H9 (cell line): ENCODE results near the gene PTRH1. TPM values are rescaled to one million over a fixed set of nuclear protein-coding genes. Genes with fewer than 3 reads are reported as not detected.

Source experiments
- DNase-seq: peaks from one replicate; pipeline ENCODE4 v3.0.0-alpha.2; 2017
- H2AFZ ChIP-seq: one replicate; pipeline ENCODE4 v1.6.1; 2013; ENCODE audit warnings: mild to moderate bottlenecking, low read length, control low read depth, moderate library complexity
- H2AK5ac ChIP-seq: 2 replicates; pipeline ENCODE4 v1.6.1; 2013; ENCODE audit warnings: low read length, control low read depth, mixed read lengths; ENCODE audit not compliant: insufficient read length
- H2BK120ac ChIP-seq: one replicate; pipeline ENCODE4 v1.6.1; 2013; ENCODE audit warnings: low read depth, mild to moderate bottlenecking, low read length, control low read depth, inconsistent platforms; ENCODE audit not compliant: poor library complexity, severe bottlenecking
- H2BK12ac ChIP-seq: 2 replicates; pipeline ENCODE4 v1.6.1; 2013; ENCODE audit warnings: low read length, control low read depth, mixed read lengths, low read depth; ENCODE audit not compliant: insufficient read length
- H2BK15ac ChIP-seq: 2 replicates; pipeline ENCODE4 v1.6.1; 2013; ENCODE audit warnings: low read depth, low read length, control low read depth
- H2BK20ac ChIP-seq: one replicate; pipeline ENCODE4 v1.6.1; 2013; ENCODE audit warnings: low read depth, mild to moderate bottlenecking, low read length, control low read depth, inconsistent platforms; ENCODE audit not compliant: poor library complexity, severe bottlenecking
- H2BK5ac ChIP-seq: 2 replicates; pipeline ENCODE4 v1.6.1; 2013; ENCODE audit warnings: low read length, control low read depth, mixed read lengths; ENCODE audit not compliant: insufficient read length
- H3K14ac ChIP-seq: 2 replicates; pipeline ENCODE4 v1.6.1; 2013; ENCODE audit warnings: low read length, control low read depth; ENCODE audit not compliant: insufficient read depth
- H3K18ac ChIP-seq: 2 replicates; pipeline ENCODE4 v1.6.1; 2013; ENCODE audit warnings: low read depth, mild to moderate bottlenecking, mixed read lengths, low read length, control low read depth; ENCODE audit not compliant: insufficient read length
- H3K23ac ChIP-seq: 2 replicates; pipeline ENCODE4 v1.6.1; 2013; ENCODE audit warnings: low read length, control low read depth, mixed read lengths, low read depth; ENCODE audit not compliant: insufficient read length
- H3K23me2 ChIP-seq: 2 replicates; pipeline ENCODE4 v1.6.1; 2013; ENCODE audit warnings: low read depth, mild to moderate bottlenecking, mixed read lengths, low read length, control low read depth; ENCODE audit not compliant: insufficient read length, poor library complexity, severe bottlenecking
- H3K27ac ChIP-seq: 2 replicates; pipeline ENCODE4 v1.5.1; 2013; ENCODE audit warnings: low read length, control low read depth, mixed read lengths, low read depth; ENCODE audit not compliant: insufficient read length
- H3K27me3 ChIP-seq: 2 replicates; pipeline ENCODE4 v1.6.1; 2013; ENCODE audit warnings: low read length, control low read depth, inconsistent platforms; ENCODE audit not compliant: insufficient read depth
- H3K4ac ChIP-seq: 2 replicates; pipeline ENCODE4 v1.6.1; 2013; ENCODE audit warnings: low read depth, mild to moderate bottlenecking, control low read depth, inconsistent platforms, low read length, moderate library complexity
- H3K4me1 ChIP-seq: 2 replicates; pipeline ENCODE4 v1.6.1; 2013; ENCODE audit warnings: low read length, control low read depth, inconsistent platforms; ENCODE audit not compliant: insufficient read depth
- H3K4me2 ChIP-seq: 2 replicates; pipeline ENCODE4 v1.6.1; 2013; ENCODE audit warnings: low read length, control low read depth, mixed read lengths; ENCODE audit not compliant: insufficient read length, insufficient read depth
- H3K56ac ChIP-seq: 2 replicates; pipeline ENCODE4 v1.6.1; 2013; ENCODE audit warnings: low read depth, mild to moderate bottlenecking, mixed read lengths, low read length, control low read depth; ENCODE audit not compliant: insufficient read length
- H3K79me1 ChIP-seq: 2 replicates; pipeline ENCODE4 v1.6.1; 2013; ENCODE audit warnings: low read depth, mild to moderate bottlenecking, moderate library complexity, low read length, control low read depth, inconsistent platforms; ENCODE audit not compliant: insufficient read depth, poor library complexity, severe bottlenecking
- H3K79me2 ChIP-seq: 2 replicates; pipeline ENCODE4 v1.6.1; 2013; ENCODE audit warnings: low read length, control low read depth, inconsistent platforms; ENCODE audit not compliant: insufficient read depth
- H3K9ac ChIP-seq: 2 replicates; pipeline ENCODE4 v1.6.1; 2013; ENCODE audit warnings: low read length, control low read depth, mixed read lengths; ENCODE audit not compliant: insufficient read length; ENCODE audit errors: extremely low read depth
- H3K9me3 ChIP-seq: one replicate; pipeline ENCODE4 v1.6.1; 2013; ENCODE audit warnings: low read depth, low read length, inconsistent platforms; ENCODE audit not compliant: control insufficient read depth
- H3T11ph ChIP-seq: one replicate; pipeline ENCODE4 v1.6.1; 2013; ENCODE audit warnings: mild to moderate bottlenecking, low read length, control low read depth, inconsistent platforms
- H4K20me1 ChIP-seq: one replicate; pipeline ENCODE4 v1.6.1; 2013; ENCODE audit not compliant: control insufficient read depth, insufficient read length, insufficient read depth
- H4K5ac ChIP-seq: 2 replicates; pipeline ENCODE4 v1.6.1; 2013; ENCODE audit warnings: low read depth, mild to moderate bottlenecking, mixed read lengths, low read length, control low read depth; ENCODE audit not compliant: insufficient read length
- H4K8ac ChIP-seq: replicated peaks from 2 replicates; pipeline ENCODE4 v1.6.1; 2013; ENCODE audit warnings: low read length, control low read depth, mixed read lengths, low read depth; ENCODE audit not compliant: insufficient read length
- H4K91ac ChIP-seq: 2 replicates; pipeline ENCODE4 v1.6.1; 2013; ENCODE audit warnings: low read depth, mild to moderate bottlenecking, moderate library complexity, mixed read lengths, low read length, control low read depth; ENCODE audit not compliant: insufficient read length
- H3K27ac Mint-ChIP-seq, 3 experiments: 2 replicates in 2 of 3; 3 replicates in 1 of 3; pipeline ENCODE4 v1.8.0; 2020 to 2021; ENCODE audit warnings: mixed read lengths in 3 of 3, mild to moderate bottlenecking in 1 of 3, moderate library complexity in 1 of 3
- H3K27me3 Mint-ChIP-seq: 2 replicates; pipeline ENCODE4 v1.8.0; 2021; ENCODE audit warnings: low read depth, mild to moderate bottlenecking, moderate library complexity, mixed read lengths
- H3K36me3 Mint-ChIP-seq, 3 experiments: 2 replicates in 2 of 3; 3 replicates in 1 of 3; pipeline ENCODE4 v1.8.0; 2020 to 2021; ENCODE audit warnings: low read depth in 3 of 3, mixed read lengths in 3 of 3; ENCODE audit not compliant: insufficient read depth in 1 of 3
- H3K4me1 Mint-ChIP-seq, 2 experiments: 2 replicates each; pipeline ENCODE4 v1.8.0; 2020; ENCODE audit warnings: mixed read lengths in 2 of 2
- H3K4me3 Mint-ChIP-seq, 2 experiments: 2 replicates in 1 of 2; 3 replicates in 1 of 2; pipeline ENCODE4 v1.8.0; 2020 to 2021; ENCODE audit warnings: mild to moderate bottlenecking in 2 of 2, mixed read lengths in 2 of 2, moderate library complexity in 1 of 2
- H3K9me3 Mint-ChIP-seq, 2 experiments: 2 replicates in 1 of 2; 3 replicates in 1 of 2; pipeline ENCODE4 v1.8.0; 2020; ENCODE audit warnings: mild to moderate bottlenecking in 2 of 2, mixed read lengths in 2 of 2, moderate library complexity in 1 of 2
- CTCF ChIP-seq: fragments of 200-600 bp; sonication (generic); conservative IDR thresholded peaks from 3 replicates; pipeline ENCODE4 v1.8.0; 2021; ENCODE audit warnings: antibody characterized with exemption, mild to moderate bottlenecking
- WGBS: extraction: QIAGEN DNeasy Blood & Tissue Kit; methylation state at CpG from one replicate; pipeline ENCODE4 v1.1.7; 2013; ENCODE audit warnings: missing lambda C conversion rate, low lambda C conversion rate, mixed read lengths; ENCODE audit not compliant: insufficient read length; ENCODE audit errors: extremely low coverage; 5-methylcytosine and 5-hydroxymethylcytosine counted together
- total RNA-seq: library from RNA; stranded (reverse); gene quantifications from 2 replicates; pipeline ENCODE4 v1.2.1, GENCODE V29; 2021

The PTRH1 gene
- total RNA-seq, 1 experiment from 2014 or later = 10.9 TPM

- no peaks in the 10 kb centered on the region for H3K27me3 ChIP-seq
- H4K5ac ChIP-seq = no peak overlapping the region
- Mint-ChIP-seq H3K9me3 (no peaks in the 10 kb centered on the region), H3K4me3 (no peak overlapping the region), H3K4me1 (peaks cover 2 to 4% of the 10 kb centered on the region in 2 experiments), H3K27me3 (peaks cover 4% of the 10 kb centered on the region; the same call in 1 of the 2 replicates), H3K27ac (no peak overlapping the region), H3K36me3 (peaks cover 8 to 10% (median 10%) of the 10 kb centered on the region in 3 experiments; a peak in 6 of 7 replicates)
- no peak overlapping the region for H3K56ac ChIP-seq
- H3K18ac ChIP-seq = no peak overlapping the region
- no peak overlapping the region for H2BK5ac ChIP-seq
- DNase-seq = no peak
- H2AK5ac ChIP-seq = no peak overlapping the region
- H3T11ph ChIP-seq = no peak overlapping the region
- TF ChIP-seq CTCF = no peak
- H3K23ac ChIP-seq = no peak overlapping the region
- H4K91ac ChIP-seq = no peak overlapping the region
- no peak overlapping the region for H2BK20ac ChIP-seq
- no peak overlapping the region for H2BK12ac ChIP-seq
- no peaks in the 10 kb centered on the region for H3K79me2 ChIP-seq
- H4K8ac ChIP-seq = no peak overlapping the region
- H4K20me1 ChIP-seq = no peaks in the 10 kb centered on the region
- H3K27ac ChIP-seq = no peak overlapping the region
- no peaks in the 10 kb centered on the region for H3K9me3 ChIP-seq
- no peak overlapping the region for H3K9ac ChIP-seq
- no peaks in the 10 kb centered on the region for H3K4me1 ChIP-seq
- H3K23me2 ChIP-seq = peaks cover 4% of the 10 kb centered on the region
- no peak overlapping the region for H3K4ac ChIP-seq
- H3K4me2 ChIP-seq = no peak overlapping the region
- no peak overlapping the region for H2BK120ac ChIP-seq
- H2AFZ ChIP-seq = no peak overlapping the region
- H3K14ac ChIP-seq = no peak overlapping the region
- H3K79me1 ChIP-seq = no peaks in the 10 kb centered on the region
- no CpG with 5 or more reads among the region's 9 CpGs for WGBS
- H2BK15ac ChIP-seq = no peak overlapping the region
Observed at GRCh38 chr9:127694890-127695720, 20.4 kb downstream of the PTRH1 start.
